ENCODE results near the gene AMMECR1. TPM values are rescaled to one million over a fixed set of nuclear protein-coding genes. Genes with fewer than 3 reads are reported as not detected.
"Not testable (repeated sequence)": the region's sequence is repeated elsewhere in the genome, so short reads cannot be mapped to it uniquely, and the experiment has no call there.

The AMMECR1 gene
- total RNA-seq, 1 experiment from 2014 or later = 14.1 TPM

DNA sequence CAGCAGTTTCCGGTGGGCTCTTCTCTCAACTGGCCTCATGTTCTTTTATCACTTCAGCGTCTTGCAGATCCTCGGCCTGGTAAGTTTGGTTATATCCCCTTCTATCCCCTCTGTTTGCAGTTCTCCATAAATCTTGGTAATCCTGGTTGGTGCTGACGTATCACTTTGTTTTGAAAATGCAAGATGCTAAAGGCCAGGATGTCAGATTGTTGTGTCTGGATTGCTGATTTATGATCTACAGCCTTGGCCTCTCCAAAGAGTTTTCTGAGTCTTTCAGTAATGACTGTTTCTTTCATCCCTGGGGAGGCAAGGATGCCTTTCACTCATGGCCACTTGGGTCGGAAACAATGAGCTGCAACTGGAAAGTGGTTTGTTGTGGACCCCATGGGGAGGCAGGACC lies 146.4 kb downstream of the AMMECR1 start:
- DNase-seq (ENCODE audit: low read depth) = no peak

DNA sequence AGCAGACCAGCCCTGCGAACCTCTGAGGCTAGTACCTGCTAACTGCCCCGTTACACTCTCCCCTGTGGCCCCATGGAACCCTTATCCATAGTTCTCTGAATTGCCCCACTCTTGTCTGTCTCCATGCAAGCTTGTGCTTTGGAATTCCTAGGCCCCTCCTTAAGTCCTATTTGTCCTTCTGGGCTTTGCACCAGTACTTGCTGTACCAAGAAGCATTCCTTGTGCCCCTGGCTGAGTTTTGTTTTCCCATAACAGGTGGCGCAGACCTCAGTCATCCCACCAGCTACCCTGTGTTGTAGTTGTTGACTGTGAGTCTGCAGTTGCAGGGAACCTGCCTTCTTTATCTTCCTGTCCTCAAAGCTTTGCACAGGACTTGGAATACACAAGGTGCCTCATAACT lies 147.9 kb downstream of the AMMECR1 start:
- no peak for DNase-seq (ENCODE audit: low read depth)

DNA sequence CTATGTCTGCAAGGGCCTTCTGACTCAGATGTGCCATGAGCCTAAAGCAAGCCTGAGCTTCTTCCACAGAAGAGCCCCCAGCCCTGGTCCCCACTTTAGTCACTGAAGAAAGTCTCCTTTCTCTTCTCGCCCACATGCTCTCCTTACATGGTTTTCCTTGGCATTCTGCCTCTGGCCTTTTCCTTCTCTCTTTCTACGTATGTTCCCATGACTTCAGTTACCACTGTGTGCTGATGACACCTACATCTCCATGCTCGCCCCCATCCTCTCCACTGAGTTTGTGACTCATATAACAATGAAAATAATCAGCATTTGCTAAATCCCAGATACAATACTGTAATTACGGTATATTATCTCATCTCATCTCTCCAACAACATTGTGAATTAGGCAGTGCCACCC lies 149.3 kb downstream of the AMMECR1 start:
- peak; percentile 41 for DNase-seq (ENCODE audit: low read depth)

DNA sequence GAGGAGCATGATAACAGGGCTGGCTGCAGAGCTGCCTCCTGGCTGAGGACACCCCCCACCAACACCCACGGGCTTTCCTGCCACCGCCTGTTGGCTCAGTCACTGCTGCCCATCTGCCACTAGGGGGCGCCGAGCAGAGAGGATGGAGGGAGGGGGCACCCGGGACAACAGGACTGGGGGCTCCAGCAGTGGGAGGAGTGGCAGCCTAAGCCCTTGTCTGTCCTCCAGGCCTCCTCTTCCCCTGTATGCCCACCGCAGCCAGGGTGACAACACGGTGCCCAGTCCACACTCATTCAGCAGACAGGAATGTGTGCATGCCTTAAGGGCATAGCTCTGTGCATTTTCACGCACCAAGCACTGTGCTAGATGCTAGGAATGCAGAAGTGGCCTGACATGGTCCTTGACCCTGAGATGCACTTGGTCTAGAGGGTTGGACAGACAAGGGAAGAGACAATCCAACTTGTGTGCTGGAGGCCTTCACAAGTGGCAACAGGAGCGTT lies 149.9 kb downstream of the AMMECR1 start:
- no peak for DNase-seq (ENCODE audit: low read depth)

DNA sequence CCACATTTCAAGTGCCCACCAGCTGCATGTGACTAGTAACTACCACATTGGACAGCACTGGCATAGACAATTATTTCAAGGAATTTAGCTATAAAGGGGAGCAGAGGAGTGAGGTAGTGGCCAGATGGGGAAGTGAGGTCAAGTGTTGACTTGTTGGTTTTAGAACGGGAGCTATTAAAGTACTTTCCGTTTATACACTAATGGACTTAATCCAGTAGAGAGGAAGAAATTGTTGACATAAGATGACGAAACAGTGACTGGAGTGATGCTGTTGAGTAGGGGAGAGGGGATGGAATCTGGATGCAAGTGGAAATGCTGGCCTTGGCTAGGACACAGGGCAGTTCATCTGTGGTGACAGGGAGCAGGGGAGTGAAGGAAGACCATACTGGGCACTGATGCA lies 154.4 kb downstream of the AMMECR1 start:
- peak; percentile 8 for DNase-seq (ENCODE audit: low read depth)

DNA sequence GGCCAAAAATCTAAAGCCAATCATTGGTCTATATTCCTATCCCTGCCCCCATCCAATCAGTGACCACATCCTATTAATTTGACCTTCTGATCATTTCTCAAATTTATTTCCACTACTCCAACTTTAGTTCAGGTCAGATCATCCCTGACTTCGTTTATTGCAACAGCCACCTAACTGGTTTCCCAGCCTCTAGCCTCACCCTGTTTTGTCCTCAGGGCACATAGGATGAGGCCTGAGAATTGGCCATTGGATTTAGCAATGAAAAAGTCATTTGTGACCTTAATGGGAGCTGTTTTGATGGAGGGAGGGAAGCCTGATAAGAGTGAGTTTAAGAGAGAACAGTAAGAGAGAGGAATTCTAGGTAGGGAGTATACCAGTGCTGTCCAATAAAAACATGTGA lies 155.0 kb downstream of the AMMECR1 start:
- DNase-seq (ENCODE audit: low read depth) = no peak

DNA sequence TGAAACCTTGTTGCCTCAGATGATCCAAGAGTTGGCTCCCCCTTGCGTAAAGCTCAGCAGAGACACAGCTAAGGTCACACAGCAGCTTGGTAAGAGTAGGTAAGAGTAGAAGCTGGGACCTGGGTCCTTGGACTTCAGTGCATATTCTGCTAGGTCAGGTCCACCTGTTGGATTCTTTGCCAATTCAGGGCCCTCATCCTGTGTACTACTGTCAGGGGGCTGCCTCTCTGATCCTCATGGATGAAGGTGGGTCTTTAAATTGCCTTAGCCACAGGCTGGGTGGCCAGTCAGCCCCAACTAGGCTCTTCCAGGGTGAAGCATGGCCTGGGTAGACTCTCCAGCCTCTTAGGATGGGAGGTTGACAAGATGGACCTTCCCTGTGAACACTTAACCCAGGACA lies 155.8 kb downstream of the AMMECR1 start:
- no peak for DNase-seq (ENCODE audit: low read depth)

DNA sequence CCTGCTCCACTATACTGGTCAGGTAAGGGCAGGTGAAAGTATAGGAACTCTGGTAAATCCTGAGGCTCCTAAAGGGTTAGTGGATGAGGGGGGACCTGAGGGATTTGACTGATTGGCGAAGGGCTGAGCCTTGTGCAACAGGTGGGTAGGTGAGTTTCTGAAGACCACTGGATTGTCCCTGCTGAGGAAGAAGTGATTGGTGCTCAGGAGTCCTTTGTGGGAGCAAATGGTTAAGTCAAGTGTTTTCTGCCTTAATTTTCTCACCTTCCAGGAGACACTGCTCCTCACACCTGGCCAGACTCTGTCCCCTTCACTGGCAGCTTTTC lies 156.6 kb downstream of the AMMECR1 start:
- no peak for DNase-seq (ENCODE audit: low read depth)

DNA sequence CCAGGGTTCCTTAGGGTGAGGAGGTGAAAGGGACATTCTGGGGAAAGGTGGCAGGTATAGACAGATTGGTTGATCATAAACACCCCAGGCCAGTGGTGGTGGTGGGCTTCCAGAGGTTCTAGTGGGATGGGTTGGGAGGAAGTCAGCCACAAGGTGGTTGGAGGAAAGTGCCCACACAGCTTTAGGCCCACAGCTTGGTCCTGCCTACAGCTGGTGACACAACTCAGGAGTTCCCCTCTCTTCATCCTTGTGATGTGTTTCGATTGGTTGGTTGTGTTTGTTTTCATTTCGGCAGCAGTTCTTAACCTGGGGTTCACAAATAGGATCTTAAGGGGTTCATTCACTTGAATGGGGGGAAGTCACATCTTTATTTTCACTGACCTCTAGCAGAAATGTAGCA lies 158.0 kb downstream of the AMMECR1 start:
- DNase-seq (ENCODE audit: low read depth) = no peak

DNA sequence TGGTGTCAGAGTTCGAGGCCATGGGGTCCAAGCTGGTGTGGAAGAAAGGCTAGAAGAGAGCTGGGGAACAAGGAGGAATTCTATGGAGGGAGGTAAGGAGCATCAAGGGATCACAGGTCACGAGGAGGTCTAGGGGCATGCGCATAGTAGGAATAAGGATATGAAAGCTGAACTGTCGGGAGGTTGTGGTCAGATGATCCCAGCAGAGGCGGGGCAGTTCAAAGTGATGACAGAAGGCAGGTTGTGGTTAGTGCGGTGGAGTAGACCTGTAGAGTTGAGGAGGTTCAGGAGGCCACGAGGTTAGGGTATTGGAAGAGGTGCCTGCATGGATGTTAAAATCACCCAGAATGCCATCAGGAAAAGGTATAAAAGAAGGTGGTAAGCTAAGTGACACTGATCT lies 158.7 kb downstream of the AMMECR1 start:
- DNase-seq (ENCODE audit: low read depth) = no peak

DNA sequence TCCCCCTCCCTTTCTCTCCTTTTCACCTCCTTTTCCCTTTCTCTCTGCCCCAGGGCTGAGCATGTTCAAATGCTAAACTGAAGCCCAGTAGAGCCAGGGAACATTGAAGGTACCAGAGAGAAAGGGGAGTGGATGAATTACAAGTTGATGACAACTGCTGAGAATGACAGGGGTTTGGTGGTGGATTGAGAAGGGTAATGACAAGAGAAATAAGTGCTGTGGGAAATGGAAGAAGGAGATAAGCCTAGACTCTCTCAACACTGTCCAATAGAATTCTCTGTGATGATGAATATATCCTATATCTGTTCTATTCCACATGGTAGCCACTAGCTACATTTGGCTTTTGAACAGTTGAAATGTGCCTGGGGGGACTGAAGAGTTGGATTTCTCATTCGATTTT lies 160.4 kb downstream of the AMMECR1 start:
- DNase-seq (ENCODE audit: low read depth) = no peak

DNA sequence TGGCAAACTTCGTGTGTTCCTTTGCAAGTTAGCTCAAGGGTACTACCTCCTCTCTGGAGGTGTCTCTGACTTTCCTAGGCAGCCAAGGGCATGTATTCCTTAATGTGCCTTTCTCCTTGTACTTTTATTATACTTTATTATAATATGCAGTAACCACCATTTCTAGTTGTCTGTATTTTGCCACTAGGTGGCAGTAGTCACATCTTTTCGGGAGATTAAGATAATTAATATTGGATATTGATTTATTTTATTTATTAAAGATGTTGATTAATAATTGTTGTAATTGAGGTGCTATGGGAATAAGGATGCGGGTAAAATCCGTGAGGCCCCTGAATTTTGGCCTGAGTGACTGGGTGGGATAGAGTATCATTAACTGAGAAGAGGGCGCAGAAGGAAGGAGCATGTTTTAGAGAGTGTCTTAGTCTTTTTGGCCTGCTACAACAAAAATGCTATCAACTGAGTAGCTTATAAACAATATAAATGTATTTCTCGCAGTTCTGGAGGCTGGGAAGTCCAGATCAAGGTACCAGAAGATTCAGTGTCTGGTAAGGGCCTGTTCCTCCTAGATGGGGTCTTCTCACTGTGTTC lies 161.6 kb downstream of the AMMECR1 start:
- no peak for DNase-seq (ENCODE audit: low read depth)

DNA sequence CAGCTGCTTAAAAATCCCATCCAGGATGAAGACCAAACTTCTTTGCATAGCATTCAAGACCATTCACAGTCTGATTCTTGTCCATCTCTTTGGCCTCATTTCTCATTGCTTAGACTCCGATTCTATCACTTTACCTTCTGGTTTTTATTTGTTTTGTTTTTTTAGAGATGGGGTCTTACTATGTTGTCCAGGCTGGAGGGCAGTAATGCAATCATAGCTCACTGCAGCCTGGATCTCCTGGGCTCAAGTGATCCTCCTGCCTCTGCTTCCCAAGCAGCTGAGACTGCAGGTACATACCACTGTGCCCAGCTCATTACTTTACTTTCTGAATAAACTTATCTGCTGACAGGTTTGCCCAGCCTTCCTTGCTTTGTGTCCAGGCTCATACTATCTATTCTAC lies 162.1 kb downstream of the AMMECR1 start:
- no peak for DNase-seq (ENCODE audit: low read depth)

DNA sequence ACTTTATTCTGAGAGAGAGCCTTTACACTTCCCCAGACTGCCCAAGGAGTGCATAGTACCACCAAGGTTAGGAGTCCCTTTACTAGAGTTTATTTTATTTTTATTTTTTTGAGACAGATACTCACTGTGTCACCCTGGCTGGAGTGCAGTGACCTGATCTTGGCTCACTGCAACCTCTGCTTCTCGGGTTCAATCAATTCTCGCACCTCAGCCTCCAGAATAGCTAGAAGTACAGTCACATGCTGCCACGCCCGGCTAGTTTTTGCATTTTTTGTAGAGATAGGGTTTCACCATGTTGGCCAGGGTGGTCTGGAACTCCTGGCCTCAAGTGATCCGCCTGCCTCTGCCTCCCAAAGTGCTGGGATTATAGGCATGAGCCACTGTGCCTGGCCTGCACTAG lies 163.6 kb downstream of the AMMECR1 start:
- DNase-seq (ENCODE audit: low read depth) = not testable (repeated sequence)

DNA sequence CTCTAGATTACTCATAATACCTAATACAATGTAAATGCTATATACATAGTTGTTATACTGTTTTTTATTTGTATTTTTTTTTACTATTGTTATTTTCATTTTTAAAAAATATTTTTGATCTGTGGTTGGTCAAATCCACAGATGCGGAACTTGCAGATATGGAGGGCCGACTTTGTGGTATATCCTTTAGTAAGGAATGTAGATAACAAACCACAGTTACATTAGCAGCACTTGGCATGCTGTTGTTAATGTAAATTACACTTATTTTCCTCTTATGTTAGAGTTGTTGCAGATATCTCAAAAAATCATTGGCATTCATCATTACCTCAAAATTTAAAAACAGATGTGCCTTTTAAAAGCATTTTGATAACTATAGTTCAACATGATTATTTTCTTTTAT lies 164.0 kb downstream of the AMMECR1 start:
- DNase-seq (ENCODE audit: low read depth) = no peak

DNA sequence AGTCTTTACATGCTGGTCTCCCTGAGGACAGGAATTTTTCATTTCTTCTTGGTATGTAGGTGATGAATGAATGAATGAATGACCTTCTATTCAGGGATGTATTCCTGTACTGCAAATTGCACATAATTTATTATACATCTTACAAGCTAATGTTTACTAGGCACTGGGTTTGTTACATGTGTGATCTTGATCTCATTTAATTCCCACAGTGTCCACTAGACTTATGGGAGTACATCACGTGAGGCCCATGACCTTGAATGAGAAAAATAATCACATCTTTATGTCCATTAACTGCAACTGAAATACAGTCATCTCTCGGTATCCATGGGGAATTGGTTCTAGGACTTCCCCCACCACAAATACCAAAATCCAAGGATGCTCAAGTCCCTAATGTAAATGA lies 164.6 kb downstream of the AMMECR1 start:
- DNase-seq (ENCODE audit: low read depth) = no peak

DNA sequence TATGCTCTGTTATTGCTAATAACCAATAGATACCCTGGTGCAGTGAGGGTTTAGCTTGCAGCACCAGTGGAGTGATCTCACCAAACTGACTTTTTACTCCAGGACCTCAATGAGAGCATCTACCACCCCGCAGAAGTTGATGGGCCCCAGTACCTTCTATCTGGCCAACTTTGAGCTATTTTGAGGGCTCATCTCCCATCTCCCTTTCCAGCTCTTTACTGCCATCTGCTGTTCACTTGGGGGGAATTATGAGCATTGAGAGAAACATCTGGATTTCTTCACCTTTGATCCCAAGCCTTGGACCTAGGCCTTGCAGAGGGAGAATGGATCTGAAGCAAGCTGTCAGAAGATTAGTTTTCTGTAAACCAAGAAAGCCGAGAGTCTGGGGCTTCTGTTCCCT lies 171.4 kb downstream of the AMMECR1 start:
- DNase-seq (ENCODE audit: low read depth) = peak; percentile 50

DNA sequence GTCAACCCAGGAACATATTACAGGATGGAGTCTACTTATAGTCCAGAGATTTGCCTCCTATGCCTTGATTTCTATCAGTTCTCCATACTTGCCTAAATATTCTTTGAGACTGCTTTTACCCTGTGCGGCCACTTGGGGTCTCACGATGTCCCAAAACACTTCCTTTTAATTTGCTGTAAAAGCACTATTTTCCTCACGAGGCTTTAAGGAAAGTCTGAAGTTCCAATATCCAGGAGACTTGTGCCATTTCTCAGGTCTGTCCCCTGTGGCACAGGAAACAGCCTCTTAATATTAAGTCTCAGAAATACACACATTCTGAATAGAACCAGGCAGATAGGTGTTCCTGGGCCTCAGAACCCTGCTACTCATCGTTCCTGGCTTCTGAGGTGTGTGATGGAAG lies 172.0 kb downstream of the AMMECR1 start:
- DNase-seq (ENCODE audit: low read depth) = peak; percentile 24

DNA sequence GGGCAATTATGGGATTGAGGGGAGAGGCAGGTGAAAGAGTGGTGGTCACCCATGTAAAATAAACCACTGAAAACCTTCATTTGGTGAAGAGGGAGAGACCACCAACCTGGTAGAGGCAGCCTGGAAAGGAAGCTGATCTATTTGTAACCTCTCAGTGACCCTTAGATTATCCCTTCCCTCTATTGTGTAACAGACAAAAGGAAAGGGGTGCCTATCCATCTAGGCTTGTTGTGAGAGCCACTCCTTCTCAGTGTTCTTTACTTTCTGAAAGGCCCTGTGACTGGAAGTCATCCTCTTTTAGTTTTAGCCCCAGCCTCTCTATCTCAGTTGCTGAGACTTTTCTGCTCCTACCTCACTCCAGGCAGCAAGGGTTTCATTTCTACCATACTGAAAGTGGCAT lies 172.6 kb downstream of the AMMECR1 start:
- no peak for DNase-seq (ENCODE audit: low read depth)

Other genes with a start within 250 kb of the AMMECR1 start
- 0.11 and 0.13 TPM in 2 replicates for gene RTL9, start 40.8 kb upstream of the AMMECR1 start, total RNA-seq (2014; rRNA removed)